HepG2 (cell line): ENCODE data around the gene HLA-DMB. TPM values are rescaled to one million over a fixed set of nuclear protein-coding genes. Genes with fewer than 3 reads are reported as not detected.
A peak's percentile ranks its signal among the peaks of the same experiment; 100 is the strongest.

ENCODE experiments used
- ATAC-seq: fragments of 200-7000 bp; cut with Tn5 transposase; 3 replicates; pipeline ENCODE4 v1.9.1; 2020; ENCODE audit warnings: mild to moderate bottlenecking, moderate library complexity
- BruUV-seq: library from RNA; stranded (reverse); fragments of 400-500 nt; replicated peaks from 2 replicates; lab custom pipeline; 2021; lab: Mats Ljungman, UMichigan
- CTCF ChIA-PET: fragments of 300-600 bp; formaldehyde crosslinking; extraction: SDS; loops from one replicate; lab custom pipeline; 2021; ENCODE audit warnings: low total read pairs, inconsistent platforms, low intra/inter-chr PET ratio; lab: Yijun Ruan, JAX
- POLR2A ChIA-PET: fragments of 350-600 bp; sonication (Branson Sonifier 250); formaldehyde crosslinking; loops from one replicate; lab custom pipeline; 2020; ENCODE audit warnings: antibody characterized with exemption, inconsistent platforms; lab: Yijun Ruan, JAX
- DNase-seq: peaks from one replicate; pipeline ENCODE4 v3.0.0-alpha.2; 2015; ENCODE audit warnings: low spot score
- FAIRE-seq: peaks from 3 replicates; lab custom pipeline; 2011; peaks lifted over from hg19 to GRCh38; lab: Jason Lieb, UNC
- H2AFZ ChIP-seq: one replicate; pipeline ENCODE4 v1.6.1; 2011; ENCODE audit warnings: low read length, inconsistent platforms
- H3K27ac ChIP-seq: fragments of 300-600 bp; 3 replicates; pipeline ENCODE4 v1.8.0; 2011; ENCODE audit warnings: mixed run types, mild to moderate bottlenecking, mixed read lengths, low read length, inconsistent platforms; ENCODE audit not compliant: insufficient read depth; ENCODE audit errors: extremely low read length
- H3K27me3 ChIP-seq, 2 experiments: fragments of 200-600 bp in 1 of 2; 2 replicates in 1 of 2; 3 replicates in 1 of 2; pipeline versions ENCODE4 v1.6.0 to v1.8.0; 2011; ENCODE audit warnings: low read length in 2 of 2, mild to moderate bottlenecking in 2 of 2, moderate library complexity in 2 of 2, inconsistent platforms in 1 of 2; ENCODE audit not compliant: insufficient read depth in 2 of 2, control insufficient read depth in 1 of 2
- H3K36me3 ChIP-seq, 2 experiments: fragments of 200-600 bp in 1 of 2; replicated peaks in 1 of 2; 2 replicates in 1 of 2; 3 replicates in 1 of 2; pipeline versions ENCODE4 v1.5.1 to v1.8.0; 2011; ENCODE audit warnings: low read length in 2 of 2, inconsistent platforms in 1 of 2; ENCODE audit not compliant: insufficient read depth in 2 of 2, control insufficient read depth in 1 of 2
- H3K4me1 ChIP-seq: 2 replicates; pipeline ENCODE4 v1.5.1; 2012; ENCODE audit warnings: low read length, inconsistent platforms; ENCODE audit not compliant: insufficient read depth
- H3K4me2 ChIP-seq: 2 replicates; pipeline ENCODE4 v1.6.0; 2011; ENCODE audit warnings: low read depth, low read length, inconsistent platforms
- H3K4me3 ChIP-seq, 3 experiments: fragments of 200-600 bp in 1 of 3; sonication (generic), shearing (Covaris generic) in 1 of 3; replicated peaks in 1 of 3; 2 replicates each; pipeline ENCODE4 v1.5.1; 2011 to 2016; ENCODE audit warnings: low read length in 3 of 3, inconsistent platforms in 2 of 3, low read depth in 2 of 3, mild to moderate bottlenecking in 2 of 3, control low read depth in 1 of 3, mixed read lengths in 1 of 3; ENCODE audit not compliant: insufficient read depth in 1 of 3
- H3K79me2 ChIP-seq: one replicate; pipeline ENCODE4 v1.6.1; 2011; ENCODE audit warnings: low read length, inconsistent platforms; ENCODE audit not compliant: insufficient read depth
- H3K9ac ChIP-seq: 2 replicates; pipeline ENCODE4 v1.6.0; 2011; ENCODE audit warnings: mild to moderate bottlenecking, low read depth, low read length, inconsistent platforms; ENCODE audit not compliant: insufficient read depth
- H3K9me3 ChIP-seq: 2 replicates; pipeline ENCODE4 v1.5.1; 2012; ENCODE audit warnings: mild to moderate bottlenecking, low read length
- H4K20me1 ChIP-seq: 2 replicates; pipeline ENCODE4 v1.6.0; 2011; ENCODE audit warnings: inconsistent platforms, mild to moderate bottlenecking, low read length, moderate library complexity; ENCODE audit not compliant: insufficient read depth
- AGO2 ChIP-seq: fragments of 200-400 bp; formaldehyde crosslinking; optimal IDR thresholded peaks from 2 replicates; pipeline ENCODE3; 2017; ENCODE audit warnings: mild to moderate bottlenecking, low read depth, low read length, moderate library complexity
- PAWR ChIP-seq: sonication (generic); formaldehyde crosslinking; IDR thresholded peaks from 2 replicates; pipeline ENCODE4 v1.4.0; 2020; ENCODE audit warnings: missing genetic modification reagents, mild to moderate bottlenecking, borderline replicate concordance
- PAXIP1 ChIP-seq: sonication (generic); formaldehyde crosslinking; conservative IDR thresholded peaks from 2 replicates; pipeline ENCODE4 v1.4.0; 2020; ENCODE audit warnings: mild to moderate bottlenecking, missing genetic modification reagents, moderate library complexity
- PPARG ChIP-seq: conservative IDR thresholded peaks from 2 replicates; pipeline ENCODE4 v1.6.1; 2016; ENCODE audit warnings: missing biosample characterization, missing genetic modification reagents
- RBFOX2 ChIP-seq: fragments of 200-400 bp; formaldehyde crosslinking; IDR thresholded peaks from 2 replicates; pipeline ENCODE4 v1.6.1; 2017; ENCODE audit warnings: low read depth, mild to moderate bottlenecking, low read length
- RXRB ChIP-seq: IDR thresholded peaks from 2 replicates; pipeline ENCODE4 v1.6.1; 2016; ENCODE audit warnings: borderline replicate concordance, missing genetic modification reagents, missing compliant biosample characterization
- SAP130 ChIP-seq: IDR thresholded peaks from 2 replicates; pipeline ENCODE4 v1.6.1; 2016; ENCODE audit warnings: low read depth
- SIX4 ChIP-seq: sonication (generic); formaldehyde crosslinking; IDR thresholded peaks from 2 replicates; pipeline ENCODE4 v1.4.0; 2020; ENCODE audit warnings: missing genetic modification reagents
- ZBTB26 ChIP-seq: IDR thresholded peaks from 2 replicates; pipeline ENCODE4 v1.6.1; 2016; ENCODE audit warnings: missing compliant biosample characterization, missing genetic modification reagents, borderline replicate concordance
- ZKSCAN8 ChIP-seq: IDR thresholded peaks from 2 replicates; pipeline ENCODE4 v1.6.1; 2016; ENCODE audit warnings: borderline replicate concordance, missing genetic modification reagents, missing compliant biosample characterization
- ZNF335 ChIP-seq: sonication (generic); formaldehyde crosslinking; IDR thresholded peaks from 2 replicates; pipeline ENCODE4 v1.4.0; 2020; ENCODE audit warnings: missing genetic modification reagents
- ZNF362 ChIP-seq: sonication (generic); formaldehyde crosslinking; IDR thresholded peaks from 2 replicates; pipeline ENCODE4 v1.4.0; 2020; ENCODE audit warnings: missing genetic modification reagents, mild to moderate bottlenecking, borderline replicate concordance
- ZNF430 ChIP-seq: sonication (generic); formaldehyde crosslinking; IDR thresholded peaks from 2 replicates; pipeline ENCODE4 v1.9.0; 2021; ENCODE audit warnings: mild to moderate bottlenecking, missing genetic modification reagents
- ZNF740 ChIP-seq: sonication (generic); formaldehyde crosslinking; IDR thresholded peaks from 2 replicates; pipeline ENCODE4 v1.4.0; 2020; ENCODE audit warnings: missing genetic modification reagents
- ZNF770 ChIP-seq: sonication (generic); formaldehyde crosslinking; IDR thresholded peaks from 2 replicates; pipeline ENCODE4 v1.5.0; 2020; ENCODE audit warnings: mild to moderate bottlenecking, missing genetic modification reagents
- ZNF850 ChIP-seq: sonication (generic); formaldehyde crosslinking; conservative IDR thresholded peaks from 2 replicates; pipeline ENCODE4 v1.9.0; 2021; ENCODE audit warnings: mild to moderate bottlenecking, missing genetic modification reagents
- ZNF883 ChIP-seq: sonication (generic); formaldehyde crosslinking; IDR thresholded peaks from 2 replicates; pipeline ENCODE4 v1.5.1; 2020; ENCODE audit warnings: mild to moderate bottlenecking, missing genetic modification reagents; ENCODE audit errors: not compliant biosample characterization
- WGBS: methylation state at CpG from one replicate; pipeline ENCODE4 v1.1.6; 2017; ENCODE audit warnings: low lambda C conversion rate; 5-methylcytosine and 5-hydroxymethylcytosine counted together
- in situ Hi-C: cut with HindIII; loops from 2 replicates; pipeline ENCODE4 v1.10.0; 2017; ENCODE audit warnings: low pct_unique_long_range_greater_than_20kb; ENCODE audit not compliant: extremely low pct_ligation_motif_present
- intact Hi-C: fragments of 100-400 bp; cut with micrococcal nuclease; formaldehyde crosslinking; loops from one replicate; pipeline ENCODE4 v1.10.0; 2022; ENCODE audit not compliant: unreplicated experiment
- polyA plus RNA-seq, 8 experiments: library from polyadenylated mRNA; depleted of rRNA in 3 of 8; stranded (reverse) in 7 of 8; unstranded in 1 of 8; fragments of >200 nt; fragmentation: Illumina TruSeq in 4 of 8; extraction: Trizol in 4 of 8; gene quantifications; 2 replicates each; pipeline versions ENCODE4 v1.2.1 to v1.2.3, GENCODE V29; 2011 to 2016; ENCODE audit warnings: low read depth in 4 of 8, missing spikeins in 1 of 8, mixed read lengths in 1 of 8; ENCODE audit not compliant: insufficient read depth in 1 of 8
- total RNA-seq, 5 experiments: library from RNA; depleted of rRNA; stranded (reverse); fragments of >200 nt; fragmentation: Illumina TruSeq; extraction: Trizol; gene quantifications; 2 replicates each; pipeline ENCODE4 v1.2.3, GENCODE V29; 2016; ENCODE audit warnings: low read depth in 1 of 5

HLA-DMB gene
- total and polyA plus RNA-seq, 2 of the 13 experiments (the other 11 are each of a cell fraction or from before 2014, with no cell fraction given) = not detected

GRCh38 chr6:32977953-32978324, 37.1 kb upstream of the HLA-DMB start:
- Histone ChIP-seq H3K79me2 (peaks cover 48% of the 10 kb centered on the region), H3K9ac (no peak overlapping the region), H3K9me3 (no peaks in the 10 kb centered on the region), H4K20me1 (peaks cover 96% of the 10 kb centered on the region), H3K27me3 (peaks cover 0 to 4% of the 10 kb centered on the region in 2 experiments; a peak in 1 of 5 replicates), H3K27ac (peak overlapping the region; percentile 3), H3K4me1 (peaks cover 44% of the 10 kb centered on the region), H3K36me3 (peaks cover 49 to 81% of the 10 kb centered on the region in 2 experiments), H3K4me2 (no peak overlapping the region), H2AFZ (no peak overlapping the region), H3K4me3 (no peak overlapping the region)
- WGBS = 84% methylated on average over 7 of the region's 7 CpGs
- in situ Hi-C loops = loop anchor here (5.0 kb wide), 1 partner anchor 86 kb away; no protein-coding TSS in a partner anchor
- DNase-seq (no peak), ATAC-seq (no peak), FAIRE-seq (no peak)
- intact Hi-C loops = no loop called here
- POLR2A ChIA-PET = interaction anchor here (0.9 to 10.2 kb wide), 4 partner anchors 6 to 83 kb away, joined by 3 to 305 read pairs (median 6); partner anchors contain the start of genes BRD2 and HLA-DMA
- no TSS peak for BruUV-seq
- CTCF ChIA-PET = no interaction called here
- TF ChIP-seq SAP130 (CRISPR knock-in tag) (0 out of 2 replicates have a peak, but pooled peaks have one; percentile 4), RXRB (CRISPR knock-in tag) (peak; percentile 10; the same call in 1 of the 2 replicates), ZKSCAN8 (no peak), AGO2 (no peak), RBFOX2 (peak; percentile 71), PPARG (CRISPR knock-in tag) (peak; percentile 64), ZNF740 (CRISPR knock-in tag) (no peak), ZNF850 (no peak), ZNF770 (CRISPR knock-in tag) (no peak), ZNF335 (no peak), PAXIP1 (CRISPR knock-in tag) (0 out of 2 replicates have a peak, but pooled peaks have one; percentile 22), SIX4 (CRISPR knock-in tag) (no peak), ZBTB26 (no peak), PAWR (CRISPR knock-in tag) (no peak), ZNF430 (CRISPR knock-in tag) (no peak), ZNF362 (CRISPR knock-in tag) (peak; percentile 30; the same call in 1 of the 2 replicates), ZNF883 (CRISPR knock-in tag) (no peak)
